Breast epithelium (tissue), 3 donors: Measurements from ENCODE around the gene MET.

Experiments used
- CTCF ChIP-seq, 3 donors: fragments of 450-650 bp; IDR thresholded peaks; one replicate each; pipeline ENCODE4 v1.5.1; 2016 to 2017; ENCODE audit warnings: antibody characterized with exemption in 3 of 3, mild to moderate bottlenecking in 3 of 3, moderate library complexity in 3 of 3
- POLR2A ChIP-seq: fragments of 450-650 bp; IDR thresholded peaks from one replicate; pipeline ENCODE4 v1.6.1; 2016; ENCODE audit warnings: antibody characterized with exemption, mild to moderate bottlenecking, moderate library complexity

- TF ChIP-seq CTCF (IDR thresholded peaks at IDR 0.05) (no peak), POLR2A (no peak)
These were observed 116.7 kb downstream of the MET start for GRCh38 chr7:116788572-116789197.
